HG03565 (cell line): ENCODE results near the gene TENM4.
"Not testable (repeated sequence)": the region's sequence is repeated elsewhere in the genome, so short reads cannot be mapped to it uniquely, and the experiment has no call there.

Source experiments
- ATAC-seq: cut with Tn5 transposase; IDR thresholded peaks from one replicate; pipeline ENCODE4 v1.9.1; 2021; ENCODE audit warnings: mild to moderate bottlenecking, moderate library complexity; ENCODE audit not compliant: unreplicated experiment

TENM4 gene

DNA sequence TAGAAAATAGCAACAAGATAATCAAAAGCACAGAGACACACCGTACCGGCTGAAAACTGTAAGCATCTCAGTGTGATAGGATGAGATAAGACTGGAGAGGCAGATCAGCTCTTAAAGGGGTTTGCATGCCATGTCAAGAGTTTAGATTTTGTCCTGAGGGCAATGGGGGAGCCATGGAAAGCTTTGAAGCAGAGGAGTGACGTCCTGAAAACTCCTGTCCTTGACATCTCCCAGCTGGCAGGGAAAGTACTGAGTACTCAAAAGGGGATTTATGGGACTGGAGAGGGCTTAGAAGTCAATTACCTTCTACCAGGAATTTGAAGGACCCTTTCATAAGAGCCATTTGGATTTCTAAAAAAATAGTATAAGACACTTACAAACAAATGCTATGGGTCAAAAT lies 445.7 kb downstream of the TENM4 start:
- ATAC-seq: no peak

DNA sequence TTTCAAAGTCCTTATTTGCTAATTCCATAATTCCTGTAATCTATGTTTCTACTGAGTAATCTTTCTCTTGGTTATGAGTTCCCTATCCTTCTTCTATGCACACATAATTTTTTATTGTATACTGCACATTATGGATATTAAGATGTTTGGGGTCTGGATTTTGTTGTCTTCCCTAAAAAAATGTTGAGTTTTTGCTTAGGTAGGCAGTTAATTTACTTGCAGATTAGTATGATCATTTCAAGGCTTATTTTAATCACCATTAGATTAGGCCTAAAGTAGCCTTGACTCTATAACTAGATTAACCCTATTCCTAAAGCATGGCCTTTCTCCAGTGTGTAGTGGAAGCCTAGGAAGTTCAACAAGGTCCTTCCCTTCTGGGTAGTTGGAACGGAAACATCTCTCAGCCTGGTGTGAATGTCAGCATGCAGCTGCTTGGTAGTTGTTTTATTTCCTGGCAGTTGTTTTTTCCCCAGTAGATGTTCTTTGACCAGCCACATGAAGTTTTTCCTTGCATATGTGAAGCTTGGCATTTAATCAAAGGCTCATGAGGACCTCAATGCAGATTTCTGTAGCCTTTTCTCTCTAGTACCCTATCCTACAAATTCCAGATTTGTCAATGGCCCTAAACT lies 446.9 kb downstream of the TENM4 start:
- no peak for ATAC-seq

DNA sequence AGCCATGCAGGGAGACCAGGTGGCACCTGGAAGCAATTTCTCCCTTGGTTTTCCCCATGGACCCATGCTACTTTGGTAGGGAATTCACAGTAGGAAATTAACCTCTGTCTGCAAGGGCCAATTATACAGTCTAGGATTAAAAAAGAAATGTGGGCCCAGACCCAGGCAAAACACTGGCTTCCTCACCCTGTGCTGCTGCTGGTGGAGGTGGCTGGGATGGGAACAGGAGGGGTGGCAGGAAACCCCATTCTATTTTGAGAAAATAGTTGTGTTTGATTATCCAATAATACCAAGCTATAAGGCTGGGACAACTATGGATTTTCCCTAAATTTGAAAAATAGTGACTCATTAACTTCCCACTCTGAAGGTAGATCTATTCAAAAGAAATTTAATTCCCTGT lies 449.1 kb downstream of the TENM4 start:
- ATAC-seq: no peak

DNA sequence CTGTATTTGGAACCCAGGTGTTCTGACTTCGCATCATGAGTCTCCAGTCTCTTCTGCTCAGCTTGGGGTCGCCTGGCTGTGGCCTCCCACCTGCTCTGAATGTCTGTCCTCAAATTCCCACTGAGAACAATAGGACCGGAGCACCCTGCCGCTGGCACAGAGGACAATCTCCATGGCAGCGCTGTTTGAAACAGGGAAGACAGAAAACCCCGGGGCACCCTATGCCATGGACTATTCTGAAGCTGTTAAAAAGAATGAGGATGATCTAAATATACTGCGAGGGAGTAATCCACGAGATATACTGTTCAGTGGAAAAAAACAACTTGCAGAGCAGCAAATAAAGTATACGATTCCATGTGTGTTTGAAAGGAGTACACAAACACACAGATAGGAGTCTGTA lies 450.6 kb downstream of the TENM4 start:
- ATAC-seq: no peak

DNA sequence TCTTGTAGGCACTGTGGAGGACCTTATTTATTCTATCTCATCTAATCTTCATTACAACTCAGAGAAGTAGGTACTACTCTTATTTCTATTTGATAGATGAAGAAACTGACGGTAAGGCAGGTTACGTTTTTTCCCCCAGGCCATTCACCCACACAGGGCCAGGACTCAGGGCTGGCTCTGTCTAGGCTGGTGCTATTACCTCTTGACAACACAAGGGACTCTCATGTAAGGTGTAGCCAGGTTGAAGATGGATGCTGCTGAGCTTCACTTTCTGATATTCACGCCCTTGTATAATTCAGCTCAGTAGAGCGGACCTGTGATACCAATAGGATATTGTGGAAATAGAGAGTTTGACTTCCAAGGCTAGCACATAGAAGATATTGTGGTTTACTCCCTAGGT lies 453.1 kb downstream of the TENM4 start:
- ATAC-seq: no peak

DNA sequence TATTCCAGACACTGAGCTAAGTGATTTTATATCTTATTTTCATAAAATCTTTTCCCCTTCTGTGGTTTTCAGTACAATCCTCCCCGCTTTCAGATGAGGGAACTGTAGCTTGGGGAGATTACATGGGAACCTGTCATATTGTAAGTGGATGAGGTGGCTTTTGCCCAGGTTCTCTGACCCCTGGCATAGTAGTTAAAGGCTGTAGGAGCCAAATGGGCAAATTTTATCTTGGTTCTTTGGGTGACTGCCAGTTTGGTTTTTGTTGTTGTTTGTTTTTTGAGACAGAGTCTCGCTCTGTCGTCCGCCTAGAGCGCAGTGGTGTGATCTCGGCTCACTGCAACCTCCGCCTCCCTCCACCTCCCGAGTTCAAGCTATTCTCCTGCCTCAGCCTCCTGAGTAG lies 454.5 kb downstream of the TENM4 start:
- ATAC-seq: no peak

DNA sequence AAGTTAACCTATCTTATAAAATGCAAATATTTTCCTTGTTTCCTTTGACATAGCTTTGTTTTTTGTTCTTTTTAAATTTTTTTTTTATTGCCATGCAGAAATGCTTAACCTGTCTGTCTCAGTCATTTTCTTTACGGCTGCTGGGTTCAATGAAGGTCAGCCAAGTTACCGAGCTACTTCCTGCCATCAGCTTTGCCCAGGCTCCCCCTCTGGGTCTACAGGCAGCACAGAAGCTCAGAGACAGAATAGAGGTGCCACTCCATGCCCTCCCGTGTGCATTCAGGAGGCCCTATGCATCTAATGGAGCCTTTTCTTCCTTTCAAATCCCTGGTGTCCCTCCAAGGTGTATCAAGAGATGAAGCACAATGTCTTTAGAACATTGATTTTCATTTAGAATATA lies 455.2 kb downstream of the TENM4 start:
- no peak for ATAC-seq

DNA sequence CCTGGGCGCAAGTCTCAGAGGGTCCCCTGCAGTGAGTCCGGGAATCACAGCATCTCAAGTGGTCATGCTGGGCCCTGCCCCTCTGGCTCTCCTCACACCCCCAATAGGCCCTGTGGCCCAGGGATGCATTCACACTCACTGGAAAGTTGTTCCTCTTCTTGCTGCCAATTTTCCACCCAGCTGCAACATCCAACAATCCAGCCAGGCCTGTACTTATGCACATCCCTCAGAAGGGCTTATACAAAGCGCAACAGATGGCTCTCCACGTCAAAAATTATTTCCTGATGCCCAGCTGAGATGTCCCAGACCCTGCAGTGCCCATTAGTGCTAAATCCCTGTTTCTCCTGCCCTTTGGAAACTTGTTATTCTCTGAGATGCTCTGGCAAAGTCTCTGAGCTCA lies 458.4 kb downstream of the TENM4 start:
- ATAC-seq: no peak

DNA sequence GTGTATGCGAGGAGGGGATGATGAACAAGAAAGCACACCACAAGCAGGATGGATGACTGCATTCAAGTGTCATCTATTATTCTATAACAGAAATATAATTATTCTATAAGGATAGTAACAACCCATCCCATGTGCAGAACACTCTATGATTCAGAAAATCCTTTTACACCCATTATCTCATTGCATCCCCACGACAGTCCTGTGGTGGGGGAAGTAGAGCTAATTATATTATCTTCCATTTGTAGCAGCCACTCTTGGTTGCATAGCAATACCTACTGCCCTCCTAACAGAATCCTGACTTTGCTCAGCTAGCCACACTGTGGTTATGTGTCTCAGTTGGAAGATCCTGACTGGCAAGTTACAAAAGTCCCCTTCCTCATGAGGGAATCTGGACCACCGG lies 459.7 kb downstream of the TENM4 start:
- ATAC-seq: no peak

DNA sequence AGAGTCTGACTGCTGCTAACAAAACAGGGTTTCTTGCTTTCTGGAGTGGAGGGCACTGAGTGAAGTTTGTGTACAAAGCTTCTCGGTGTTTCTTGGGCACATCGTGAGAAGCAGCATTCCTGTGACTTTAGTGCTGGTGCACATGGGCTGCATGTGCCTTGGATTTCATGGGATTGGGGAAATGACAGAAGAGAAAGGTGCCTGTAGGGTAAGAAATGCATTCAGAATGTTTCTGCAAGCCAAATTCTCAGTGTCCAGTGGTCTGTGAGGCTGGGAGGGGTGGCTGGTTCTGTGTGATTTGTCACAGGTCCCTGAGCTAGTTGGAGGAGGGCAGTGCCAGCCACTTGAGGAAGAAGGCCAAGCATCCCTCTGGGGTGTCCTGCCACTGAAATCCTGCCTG lies 462.0 kb downstream of the TENM4 start:
- no peak for ATAC-seq

DNA sequence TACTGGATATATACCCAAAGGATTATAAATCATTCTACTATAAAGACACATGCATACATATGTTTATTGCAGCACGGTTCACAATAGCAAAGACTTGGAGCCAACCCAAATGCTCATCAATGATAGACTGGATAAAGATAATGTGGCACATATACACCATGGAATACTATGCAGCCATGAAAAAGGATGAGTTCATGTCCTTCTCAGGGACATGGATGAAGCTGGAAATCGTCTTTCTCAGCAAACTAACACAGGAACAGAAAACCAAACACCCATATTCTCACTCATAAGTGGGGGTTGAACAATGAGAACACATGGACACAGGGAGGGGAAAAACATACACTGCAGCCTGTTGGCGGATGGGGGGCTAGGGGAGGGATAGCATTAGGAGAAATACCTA lies 463.0 kb downstream of the TENM4 start:
- not testable (repeated sequence) for ATAC-seq

DNA sequence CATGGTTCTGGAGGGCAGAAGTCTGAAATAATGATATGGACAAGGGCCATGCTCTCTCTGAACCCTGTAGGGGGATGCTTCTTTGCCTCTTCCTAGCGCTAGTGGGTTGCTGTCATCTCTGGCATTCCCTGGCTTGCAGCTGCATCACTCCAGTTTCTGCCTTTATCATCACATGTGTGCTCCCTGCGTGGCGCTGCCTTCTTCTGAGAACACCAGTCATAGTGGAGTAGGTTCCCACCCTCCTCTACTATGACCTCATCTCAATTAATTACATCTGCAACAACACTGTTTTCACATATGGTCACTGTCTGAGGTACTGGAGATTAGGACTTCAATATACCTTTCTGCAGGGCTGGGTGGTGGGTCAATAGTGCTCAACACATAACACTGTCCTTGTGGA lies 463.8 kb downstream of the TENM4 start:
- ATAC-seq: no peak

DNA sequence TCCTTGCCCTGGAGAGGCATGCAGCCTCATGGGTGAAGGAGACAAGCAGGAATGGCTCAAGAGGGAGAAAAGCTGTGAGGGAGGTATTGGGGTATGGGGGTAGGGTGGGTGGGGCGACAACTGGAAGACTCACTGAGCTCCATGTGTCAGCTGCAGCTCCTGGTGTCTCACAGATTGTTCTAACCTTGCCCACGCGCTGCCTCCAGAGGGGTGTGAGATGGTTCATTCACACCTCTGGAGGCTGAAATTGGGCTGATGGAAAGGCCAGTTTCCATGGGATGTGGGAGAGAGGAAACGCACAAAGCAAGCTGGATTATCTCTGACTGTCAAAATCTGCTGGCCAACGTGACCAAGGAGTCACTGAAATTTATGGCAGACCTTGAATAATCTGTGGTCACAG lies 465.7 kb downstream of the TENM4 start:
- no peak for ATAC-seq

DNA sequence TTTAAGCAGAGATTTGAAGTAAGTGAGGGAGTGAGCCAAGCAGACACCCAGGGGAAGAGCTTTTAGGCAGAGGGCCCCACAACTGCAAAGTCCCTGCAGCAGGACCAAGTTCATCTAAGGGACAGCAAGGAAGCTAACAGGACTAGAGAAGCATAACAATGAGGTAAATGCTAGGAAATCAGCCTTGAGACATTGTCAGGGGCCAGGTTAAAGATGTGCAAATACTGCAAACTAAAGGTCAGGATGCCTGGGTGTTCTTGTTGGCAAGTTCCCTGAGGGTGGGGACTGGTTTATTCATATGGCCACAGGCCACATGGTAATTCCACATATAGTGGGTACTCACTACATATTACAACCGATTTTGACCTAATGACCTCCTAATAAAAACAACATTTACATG lies 467.0 kb downstream of the TENM4 start:
- ATAC-seq: no peak

DNA sequence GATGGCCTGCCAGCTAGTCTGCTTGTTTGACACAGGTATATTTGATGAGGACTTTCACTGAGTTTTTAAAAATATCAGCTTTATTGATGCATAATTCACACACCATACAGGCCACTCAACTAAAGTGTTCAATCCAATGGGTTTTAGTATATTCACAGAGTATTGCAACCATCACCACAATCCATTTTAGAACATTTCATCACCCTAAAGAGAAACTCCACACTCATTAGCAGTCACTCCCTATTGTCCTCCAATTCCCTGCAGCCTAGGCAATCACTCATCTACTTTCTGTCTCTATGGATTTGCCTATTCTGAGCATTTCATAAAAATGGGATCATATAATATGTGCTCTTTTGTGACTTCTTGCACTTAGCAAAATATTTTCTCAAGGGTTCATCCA lies 468.2 kb downstream of the TENM4 start:
- no peak for ATAC-seq

DNA sequence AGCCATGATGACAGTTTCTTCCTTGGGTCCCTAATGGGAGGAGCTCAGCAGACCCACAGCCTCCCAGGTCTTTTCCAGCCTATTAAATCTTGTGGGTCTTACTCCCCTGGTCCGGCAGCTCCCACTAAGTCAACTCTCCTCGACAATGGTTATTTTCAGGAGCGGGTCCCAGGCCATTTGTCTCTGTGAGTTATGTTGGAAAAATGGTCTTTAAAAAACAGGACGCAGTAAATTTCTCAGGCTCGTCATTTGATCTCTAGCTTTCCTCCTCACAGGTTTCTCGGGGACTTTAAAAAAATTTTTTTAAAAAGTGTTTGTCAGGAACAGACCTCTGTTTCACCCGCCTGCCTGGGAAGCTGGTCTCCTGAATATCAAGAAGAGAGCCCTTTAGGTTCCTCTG lies 468.7 kb downstream of the TENM4 start:
- no peak for ATAC-seq

DNA sequence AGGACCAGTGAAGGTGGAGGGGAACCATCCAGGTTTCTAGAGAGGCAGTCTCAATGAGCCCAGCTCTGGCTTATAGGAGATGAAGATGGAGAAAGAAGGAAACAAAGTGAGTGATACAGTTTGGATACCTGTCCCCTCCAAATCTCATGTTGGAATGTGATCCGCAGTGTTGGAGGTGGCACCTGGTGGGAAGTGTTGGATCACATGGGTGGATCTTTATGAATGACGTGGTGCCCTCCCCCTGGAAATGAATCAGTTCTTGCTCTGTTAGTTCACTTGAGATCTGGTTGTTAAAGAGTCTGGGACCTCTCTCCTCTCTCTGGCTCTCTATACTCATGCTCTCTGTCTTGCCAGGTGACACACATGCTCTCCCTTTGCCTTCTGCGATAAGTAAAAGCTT lies 473.0 kb downstream of the TENM4 start:
- ATAC-seq: no peak

DNA sequence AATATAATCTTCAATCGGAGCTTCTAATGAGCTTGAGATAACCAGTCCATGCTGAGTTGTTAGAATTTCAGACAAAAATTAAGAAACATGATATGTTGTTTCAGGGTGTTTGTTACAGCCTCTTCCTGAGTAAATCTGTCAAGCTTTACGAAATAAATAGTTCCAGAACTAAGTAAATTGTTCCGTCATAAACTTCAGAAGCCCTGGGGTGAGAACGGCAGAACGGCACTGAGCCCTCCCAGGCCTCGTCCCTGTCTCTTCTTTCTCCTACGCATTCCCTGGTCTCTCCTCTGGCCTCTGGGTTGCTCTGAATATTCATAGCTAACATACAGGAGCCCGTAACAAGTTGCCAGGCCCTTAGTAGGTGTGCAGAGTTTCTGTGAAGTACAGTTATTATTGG lies 475.4 kb downstream of the TENM4 start:
- ATAC-seq: no peak

DNA sequence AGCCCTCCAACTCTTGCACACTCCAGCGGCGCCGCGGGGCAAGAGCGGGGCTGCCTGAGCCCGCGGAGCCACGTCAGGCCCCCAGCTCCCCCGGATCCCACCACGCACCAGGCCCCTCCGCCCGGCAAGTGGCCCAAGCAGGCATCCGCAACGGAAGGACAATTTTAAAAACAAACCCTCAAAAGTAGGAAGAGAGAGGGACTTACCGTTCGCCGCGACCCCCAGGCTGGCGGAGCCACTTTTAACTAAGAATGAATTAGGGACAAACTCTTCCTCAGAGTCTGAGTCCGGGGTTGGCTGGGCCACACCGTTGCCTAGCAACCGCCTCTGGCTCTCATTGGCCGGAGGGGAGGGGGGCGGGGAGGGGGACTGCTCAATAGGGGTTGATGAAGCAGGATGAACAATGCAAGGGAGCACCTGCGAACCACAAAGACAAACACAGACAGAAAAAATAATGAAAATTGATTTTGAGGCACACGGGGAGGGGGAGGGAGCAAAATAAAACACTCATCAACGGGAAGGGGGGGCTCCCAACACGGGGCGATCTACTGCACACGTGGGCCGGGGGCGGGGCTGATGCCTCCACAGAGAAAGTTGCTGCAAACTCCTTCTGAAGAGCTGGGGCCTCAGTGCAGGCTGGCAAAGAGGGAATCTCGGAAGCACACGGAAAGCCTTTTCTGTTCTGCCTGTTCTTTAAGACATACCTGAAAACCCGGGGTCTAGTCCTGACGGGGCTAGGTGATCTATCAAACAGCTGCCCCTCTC lies 478.7 kb downstream of the TENM4 start:
- no peak for ATAC-seq

DNA sequence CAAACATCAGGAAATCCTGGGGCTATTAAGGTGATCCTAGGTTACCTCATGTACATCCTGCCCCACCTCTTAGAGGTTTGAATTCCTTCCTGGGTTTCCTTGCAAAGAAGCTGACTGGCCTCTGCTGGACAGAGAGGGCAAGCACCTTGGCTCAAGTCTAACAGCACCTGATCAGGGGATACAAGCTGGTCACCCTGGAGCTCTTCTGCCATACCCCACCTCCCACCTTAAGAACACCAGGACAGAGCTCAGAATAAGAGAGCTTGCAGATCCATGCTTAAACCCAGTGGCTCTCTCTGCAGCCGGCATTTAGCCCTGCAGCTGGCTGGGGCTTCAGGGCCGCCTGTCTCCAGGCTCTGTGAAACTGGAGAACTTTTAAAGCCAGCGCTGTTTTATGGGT lies 479.6 kb downstream of the TENM4 start:
- no peak for ATAC-seq

DNA sequence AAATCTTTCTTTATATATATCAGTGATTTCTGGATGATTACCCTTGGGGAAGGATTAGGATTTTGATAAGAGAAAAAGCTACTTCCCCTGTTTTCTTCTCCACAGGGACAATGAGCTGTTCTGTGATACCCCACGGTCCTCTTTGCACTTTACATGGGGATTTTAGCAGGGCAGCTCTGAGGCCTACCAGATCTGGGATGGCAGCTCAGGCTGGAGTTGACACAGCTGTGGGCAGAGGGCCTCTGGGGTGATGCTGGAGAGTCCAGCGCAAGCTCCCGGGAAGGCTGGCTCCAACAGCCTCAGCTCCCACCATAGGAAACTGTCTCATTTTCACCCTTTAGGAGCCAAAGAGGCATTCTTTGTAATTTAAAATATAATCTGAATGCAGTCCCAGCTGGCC lies 482.4 kb downstream of the TENM4 start:
- ATAC-seq: no peak

DNA sequence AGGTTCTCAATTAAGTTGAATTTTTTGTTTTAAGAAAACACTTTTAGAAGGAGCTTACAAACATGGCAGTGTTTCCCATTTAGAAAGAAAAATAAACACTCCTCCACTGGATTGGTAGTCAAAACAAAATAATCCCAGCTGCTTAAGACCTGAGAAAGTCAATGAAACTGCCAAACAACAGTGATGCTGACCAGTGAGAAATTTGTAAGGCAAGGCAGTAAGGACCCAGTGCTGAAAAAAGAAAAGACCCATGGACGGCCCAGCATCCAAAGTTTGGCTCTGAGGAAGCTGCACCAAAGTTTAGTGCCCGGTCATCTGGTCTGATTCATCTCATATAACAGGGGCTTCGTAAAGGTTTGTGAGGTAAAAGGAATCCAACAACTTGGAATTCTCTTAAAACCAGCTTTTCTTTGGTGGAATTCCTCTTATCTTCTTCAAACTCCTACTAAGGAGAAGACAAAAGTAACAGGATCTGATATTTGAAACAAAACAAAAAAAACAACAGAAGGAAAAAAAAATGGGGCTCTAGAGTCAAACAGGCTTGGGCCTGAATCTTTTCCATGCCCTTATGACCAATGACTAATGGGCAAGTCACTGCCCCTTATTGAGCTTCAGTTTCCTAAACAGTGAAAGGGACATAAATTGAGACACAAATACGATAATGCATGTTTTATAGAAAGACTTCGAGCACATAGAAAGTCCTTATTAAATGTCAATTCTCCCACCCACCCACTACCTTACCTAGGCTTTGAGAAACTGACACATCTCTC lies 483.2 kb downstream of the TENM4 start:
- no peak for ATAC-seq
